Fibroblast of pulmonary artery (primary cell): ENCODE data around the gene ASMTL.

ENCODE experiments used
- DNase-seq: peaks from one replicate; pipeline ENCODE4 v3.0.0-alpha.2; 2010; ENCODE audit warnings: low read depth
- H3K4me3 ChIP-seq: replicated peaks from 2 replicates; pipeline ENCODE4 v1.5.1; 2011; ENCODE audit warnings: low read depth, mild to moderate bottlenecking, control low read depth, low read length, moderate library complexity
- TF ChIP-seq, protein P1 (sequence below): IDR thresholded peaks from 2 replicates; pipeline ENCODE4 v1.5.1; 2011; ENCODE audit warnings: mild to moderate bottlenecking, control low read depth, low read length, inconsistent platforms; ENCODE audit errors: missing control alignments

Gene ASMTL

DNA sequence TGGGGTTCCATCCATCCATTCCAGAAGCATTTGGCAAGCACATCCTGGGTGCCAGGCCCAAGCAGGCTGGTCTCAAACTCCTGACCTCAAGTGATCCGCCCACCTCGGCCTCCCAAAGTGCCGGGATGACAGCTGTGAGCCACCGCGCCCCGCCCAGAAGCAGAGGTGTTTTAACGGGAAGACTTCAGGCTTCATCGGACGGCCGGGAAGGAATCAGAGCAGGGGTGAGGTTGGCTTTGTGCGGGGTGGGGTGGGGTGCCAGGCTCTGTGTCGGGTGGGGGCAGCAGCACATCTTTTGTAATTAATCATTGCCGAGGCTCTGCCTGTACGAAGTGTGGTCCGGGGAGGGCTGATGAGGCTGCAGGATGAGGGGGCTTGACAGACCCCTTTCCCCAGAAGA is 55.7 kb downstream of the ASMTL start:
- H3K4me3 ChIP-seq = no peak overlapping the region
- DNase-seq = no peak
- TF ChIP-seq, protein P1, sequence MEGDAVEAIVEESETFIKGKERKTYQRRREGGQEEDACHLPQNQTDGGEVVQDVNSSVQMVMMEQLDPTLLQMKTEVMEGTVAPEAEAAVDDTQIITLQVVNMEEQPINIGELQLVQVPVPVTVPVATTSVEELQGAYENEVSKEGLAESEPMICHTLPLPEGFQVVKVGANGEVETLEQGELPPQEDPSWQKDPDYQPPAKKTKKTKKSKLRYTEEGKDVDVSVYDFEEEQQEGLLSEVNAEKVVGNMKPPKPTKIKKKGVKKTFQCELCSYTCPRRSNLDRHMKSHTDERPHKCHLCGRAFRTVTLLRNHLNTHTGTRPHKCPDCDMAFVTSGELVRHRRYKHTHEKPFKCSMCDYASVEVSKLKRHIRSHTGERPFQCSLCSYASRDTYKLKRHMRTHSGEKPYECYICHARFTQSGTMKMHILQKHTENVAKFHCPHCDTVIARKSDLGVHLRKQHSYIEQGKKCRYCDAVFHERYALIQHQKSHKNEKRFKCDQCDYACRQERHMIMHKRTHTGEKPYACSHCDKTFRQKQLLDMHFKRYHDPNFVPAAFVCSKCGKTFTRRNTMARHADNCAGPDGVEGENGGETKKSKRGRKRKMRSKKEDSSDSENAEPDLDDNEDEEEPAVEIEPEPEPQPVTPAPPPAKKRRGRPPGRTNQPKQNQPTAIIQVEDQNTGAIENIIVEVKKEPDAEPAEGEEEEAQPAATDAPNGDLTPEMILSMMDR = no peak

DNA sequence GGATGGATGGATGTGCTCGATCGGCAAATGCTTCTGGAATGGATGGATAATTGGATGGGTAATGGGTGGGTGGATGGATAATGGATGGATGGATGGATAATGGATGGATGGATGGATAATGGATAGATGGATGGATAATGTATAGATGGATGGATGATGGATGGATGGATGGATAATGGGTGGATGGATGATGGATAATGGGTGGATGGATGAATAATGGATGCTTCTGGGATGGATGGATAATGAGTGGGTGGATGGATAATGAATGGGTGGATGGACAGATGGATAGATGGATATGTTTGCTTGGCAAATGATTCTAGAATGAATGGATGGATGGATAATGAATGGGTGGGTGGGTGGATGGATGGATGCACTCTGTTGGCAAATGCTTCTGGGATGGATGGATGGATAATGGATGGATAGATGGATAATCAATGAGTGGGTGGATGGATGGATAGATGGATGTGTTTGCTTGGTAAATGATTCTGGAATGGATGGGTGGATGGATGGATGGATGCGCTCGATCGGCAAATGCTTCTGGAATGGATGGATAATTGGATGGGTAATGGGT is 57.0 kb downstream of the ASMTL start:
- no peak overlapping the region for H3K4me3 ChIP-seq
- DNase-seq = no peak
- TF ChIP-seq, protein P1 = no peak

DNA sequence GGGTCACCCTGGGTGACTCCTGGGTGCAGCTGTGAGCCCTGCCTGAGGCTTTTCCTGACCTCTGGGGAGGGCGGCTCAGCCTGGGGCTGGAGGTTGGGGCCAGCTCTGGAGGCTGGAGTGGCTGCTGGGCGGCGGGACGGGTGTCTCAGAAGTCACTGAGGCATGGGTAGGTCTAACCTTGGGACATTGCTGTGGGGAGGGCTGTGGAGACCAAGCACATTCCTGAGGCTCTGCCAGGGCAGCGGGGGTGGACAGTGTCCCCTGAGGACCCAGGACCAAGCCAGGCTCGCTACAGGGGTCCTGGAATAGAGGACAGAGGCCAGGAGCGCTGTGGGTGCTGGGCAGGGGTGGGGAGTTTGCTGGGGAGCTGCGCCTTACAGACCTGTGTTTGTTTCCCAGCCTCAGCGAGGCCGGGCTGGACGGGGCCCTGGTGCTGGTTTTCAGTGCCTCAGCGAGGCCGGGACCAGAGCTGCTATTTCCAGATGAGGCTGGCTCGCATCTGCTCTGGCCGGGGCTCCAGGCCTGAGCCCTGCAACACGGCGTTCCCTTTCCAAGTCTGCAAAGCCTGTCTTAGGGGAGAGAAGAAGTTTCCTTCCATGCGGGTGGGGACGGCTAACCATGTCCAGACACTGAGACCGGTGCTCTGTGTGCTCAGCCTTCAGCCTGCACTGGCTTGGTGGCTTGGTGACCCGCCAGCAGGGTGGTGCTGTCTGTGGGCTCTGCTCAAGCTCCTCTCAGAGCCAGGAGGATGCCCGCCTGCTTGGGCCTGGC is 57.8 kb downstream of the ASMTL start:
- TF ChIP-seq, protein P1 = no peak
- H3K4me3 ChIP-seq = no peak overlapping the region

DNA sequence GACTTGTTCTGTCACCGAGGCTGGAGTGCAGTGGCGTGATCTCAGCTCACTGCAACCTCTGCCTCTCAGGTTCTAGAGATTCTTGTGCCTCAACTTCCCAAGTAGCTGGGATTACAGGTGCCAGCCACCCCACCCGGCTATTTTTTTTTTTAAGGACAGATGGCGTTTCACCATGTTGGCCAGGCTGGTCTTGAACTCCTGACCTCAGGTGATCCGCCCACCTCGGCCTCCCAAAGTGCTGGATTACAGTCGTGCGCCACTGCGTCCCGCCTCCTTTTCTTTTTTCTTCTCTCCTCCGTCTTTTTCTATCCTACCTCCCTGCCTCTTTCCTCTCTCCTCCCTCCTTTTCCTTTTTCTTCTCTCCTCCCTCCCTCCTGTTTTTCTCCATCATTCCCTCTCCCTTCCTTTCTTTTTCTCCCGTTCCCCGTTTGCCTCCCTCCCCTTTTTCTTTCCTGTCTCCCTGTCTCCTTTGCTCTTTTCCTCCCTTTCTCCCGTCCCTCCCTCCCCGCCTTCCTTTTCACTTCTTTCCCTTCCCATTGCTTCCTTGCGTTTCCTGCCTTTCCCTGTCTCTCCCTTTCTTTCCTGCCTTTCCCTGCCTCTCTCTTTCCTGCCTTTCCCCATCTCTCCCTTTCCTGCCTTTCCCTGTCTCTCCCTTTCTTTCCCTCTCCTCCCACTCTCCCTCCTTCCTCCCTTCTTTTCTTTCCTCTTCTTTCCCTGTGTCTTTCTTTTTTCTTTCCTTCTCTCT is 58.7 kb downstream of the ASMTL start:
- DNase-seq = no peak
- peak overlapping the region; percentile 78 for H3K4me3 ChIP-seq
- TF ChIP-seq, protein P1 = no peak

More for the DNA sequence above, 57.8 kb downstream of the ASMTL start:
- no peak for DNase-seq

DNA sequence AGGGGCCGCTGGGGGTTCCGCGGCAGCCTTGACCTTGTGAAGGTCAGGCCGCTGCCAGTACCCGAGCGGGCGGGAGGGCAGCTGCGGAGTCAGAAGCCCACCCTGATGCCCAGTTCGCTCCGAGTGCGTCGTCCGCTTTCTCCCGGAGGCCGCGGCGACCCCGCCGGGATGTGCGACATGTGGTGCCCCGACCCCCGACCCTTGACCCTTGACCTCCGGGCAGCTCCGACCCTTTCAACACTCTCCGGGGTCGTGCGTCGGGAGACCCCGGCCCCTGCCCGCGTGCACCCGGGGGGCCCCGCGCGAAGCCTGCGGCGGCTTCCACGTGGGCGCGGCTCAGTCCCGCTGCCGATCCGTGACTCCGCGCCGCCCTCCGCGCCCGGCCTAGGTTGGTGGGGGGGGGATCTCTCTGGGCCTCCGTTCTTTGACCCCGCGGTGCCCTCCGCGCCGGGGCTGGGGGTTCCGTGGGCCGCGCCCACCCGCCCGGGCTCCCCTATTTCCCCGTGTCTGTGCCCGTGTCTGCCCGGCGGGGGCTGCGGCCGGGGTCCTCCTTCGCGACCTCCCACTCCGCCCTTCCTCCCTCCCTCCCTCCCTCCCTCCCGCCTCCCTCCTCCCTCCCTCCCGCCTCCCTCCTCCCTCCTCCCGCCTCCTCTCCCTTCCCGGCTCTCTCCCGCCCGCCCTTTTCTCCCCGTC is 60.2 kb downstream of the ASMTL start:
- TF ChIP-seq, protein P1 = no peak
- peak; percentile 67 for DNase-seq
- H3K4me3 ChIP-seq = peak overlapping the region; percentile 78

DNA sequence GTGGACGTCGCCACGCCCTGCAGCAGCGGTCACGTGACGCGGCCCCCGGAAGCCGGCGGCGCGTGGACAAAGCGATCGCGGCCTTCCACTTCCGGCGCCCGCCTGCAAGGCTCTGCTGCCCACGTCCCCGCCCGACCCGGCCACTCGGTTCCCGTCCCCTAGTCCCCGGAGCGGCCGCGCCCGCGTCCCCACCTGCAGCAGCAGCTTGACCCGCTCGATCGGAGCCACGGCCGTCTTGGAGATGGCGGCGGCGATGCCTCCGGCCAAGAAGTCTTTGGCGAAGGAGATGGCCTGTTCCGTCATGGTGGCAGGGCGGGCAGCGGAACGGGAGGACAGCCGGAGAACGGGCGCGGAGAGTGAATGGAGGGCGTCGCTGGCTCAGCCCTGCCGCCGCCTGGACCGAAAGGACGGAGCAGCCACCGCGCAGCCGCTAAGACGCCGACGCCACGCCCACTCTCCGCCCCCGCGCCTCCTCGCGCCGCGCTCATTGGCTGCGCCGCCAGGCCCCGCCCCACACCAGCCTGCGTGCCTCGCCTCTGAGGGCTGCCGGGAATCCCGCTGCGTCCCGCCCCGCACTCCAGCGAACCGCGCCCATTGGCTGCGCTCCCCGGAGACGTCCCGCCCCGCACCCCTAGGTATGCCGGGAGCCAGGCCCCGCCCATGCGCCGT is 60.9 kb downstream of the ASMTL start, which contains the start of gene SLC25A6:
Gene SLC25A6 (minus strand): TSS at position 407 of the 669 bp plus-strand sequence. CDS start 104 bp downstream, at position 303.
- TF ChIP-seq, protein P1 = no peak
- H3K4me3 ChIP-seq = peak within 1 kb of the TSS; percentile 100
- DNase-seq = peak; percentile 98
